ENCODE results near the gene FBXO4.

FBXO4 gene

GRCh38 chr5:41903892-41904799, 20.9 kb upstream of the FBXO4 start, which contains the start of gene RIMOC1:
RIMOC1 (plus strand) TSS chr5:41904344; CDS start chr5:41904368, 24 bp downstream.
- peak within 1 kb of the TSS; percentile 95 for H3K4me3 ChIP-seq (replicated peaks; ENCODE audit: insufficient read depth, low read length)
- no peaks in the 10 kb centered on the region for H3K27me3 ChIP-seq (ENCODE audit: insufficient read depth, poor library complexity, severe bottlenecking)
- DNase-seq (ENCODE audit: low read depth in 1 of 2, low spot score in 1 of 2): peak; percentile 98 to 99
- peak; percentile 74; the same call in 1 of the 2 replicates for TF ChIP-seq SPI1 (IDR thresholded peaks at IDR 0.05; ENCODE audit: borderline replicate concordance, low read depth)
- TF ChIP-seq POLR2AphosphoS5 (IDR thresholded peaks at IDR 0.05; ENCODE audit: low read depth): peak; percentile 78
- TF ChIP-seq, protein P1, sequence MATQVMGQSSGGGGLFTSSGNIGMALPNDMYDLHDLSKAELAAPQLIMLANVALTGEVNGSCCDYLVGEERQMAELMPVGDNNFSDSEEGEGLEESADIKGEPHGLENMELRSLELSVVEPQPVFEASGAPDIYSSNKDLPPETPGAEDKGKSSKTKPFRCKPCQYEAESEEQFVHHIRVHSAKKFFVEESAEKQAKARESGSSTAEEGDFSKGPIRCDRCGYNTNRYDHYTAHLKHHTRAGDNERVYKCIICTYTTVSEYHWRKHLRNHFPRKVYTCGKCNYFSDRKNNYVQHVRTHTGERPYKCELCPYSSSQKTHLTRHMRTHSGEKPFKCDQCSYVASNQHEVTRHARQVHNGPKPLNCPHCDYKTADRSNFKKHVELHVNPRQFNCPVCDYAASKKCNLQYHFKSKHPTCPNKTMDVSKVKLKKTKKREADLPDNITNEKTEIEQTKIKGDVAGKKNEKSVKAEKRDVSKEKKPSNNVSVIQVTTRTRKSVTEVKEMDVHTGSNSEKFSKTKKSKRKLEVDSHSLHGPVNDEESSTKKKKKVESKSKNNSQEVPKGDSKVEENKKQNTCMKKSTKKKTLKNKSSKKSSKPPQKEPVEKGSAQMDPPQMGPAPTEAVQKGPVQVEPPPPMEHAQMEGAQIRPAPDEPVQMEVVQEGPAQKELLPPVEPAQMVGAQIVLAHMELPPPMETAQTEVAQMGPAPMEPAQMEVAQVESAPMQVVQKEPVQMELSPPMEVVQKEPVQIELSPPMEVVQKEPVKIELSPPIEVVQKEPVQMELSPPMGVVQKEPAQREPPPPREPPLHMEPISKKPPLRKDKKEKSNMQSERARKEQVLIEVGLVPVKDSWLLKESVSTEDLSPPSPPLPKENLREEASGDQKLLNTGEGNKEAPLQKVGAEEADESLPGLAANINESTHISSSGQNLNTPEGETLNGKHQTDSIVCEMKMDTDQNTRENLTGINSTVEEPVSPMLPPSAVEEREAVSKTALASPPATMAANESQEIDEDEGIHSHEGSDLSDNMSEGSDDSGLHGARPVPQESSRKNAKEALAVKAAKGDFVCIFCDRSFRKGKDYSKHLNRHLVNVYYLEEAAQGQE (IDR thresholded peaks at IDR 0.05; ENCODE audit: insufficient replicate concordance, low read depth): peak; percentile 55
- TF ChIP-seq GABPA (IDR thresholded peaks at IDR 0.05; ENCODE audit: low read depth): peak; percentile 64; the same call in 1 of the 2 replicates
- TF ChIP-seq CTCF (IDR thresholded peaks at IDR 0.05; ENCODE audit: insufficient read depth, low read length): no peak
- H3K27ac ChIP-seq (replicated peaks): peak within 1 kb of the TSS; percentile 78

- no peak overlapping the region for H3K27ac ChIP-seq (replicated peaks)
- no peaks in the 10 kb centered on the region for H3K27me3 ChIP-seq (ENCODE audit: insufficient read depth, poor library complexity, severe bottlenecking)
- no peak for TF ChIP-seq CTCF (IDR thresholded peaks at IDR 0.05; ENCODE audit: insufficient read depth, low read length)
- TF ChIP-seq POLR2AphosphoS5 (IDR thresholded peaks at IDR 0.05; ENCODE audit: low read depth): no peak
- no peak for TF ChIP-seq SPI1 (IDR thresholded peaks at IDR 0.05; ENCODE audit: borderline replicate concordance, low read depth)
- TF ChIP-seq, protein P1 (IDR thresholded peaks at IDR 0.05; ENCODE audit: insufficient replicate concordance, low read depth): no peak
- TF ChIP-seq GABPA (IDR thresholded peaks at IDR 0.05; ENCODE audit: low read depth): no peak
- no peak overlapping the region for H3K4me3 ChIP-seq (replicated peaks; ENCODE audit: insufficient read depth, low read length)
- no peak for DNase-seq (ENCODE audit: low read depth in 1 of 2, low spot score in 1 of 2)
Measured at GRCh38 chr5:41906151-41906550, 18.9 kb upstream of the FBXO4 start.

- Histone ChIP-seq H3K4me3 (replicated peaks; ENCODE audit: insufficient read depth, low read length) (no peak overlapping the region), H3K27ac (replicated peaks) (no peak overlapping the region), H3K27me3 (ENCODE audit: insufficient read depth, poor library complexity, severe bottlenecking) (no peaks in the 10 kb centered on the region)
- TF ChIP-seq CTCF (IDR thresholded peaks at IDR 0.05; ENCODE audit: insufficient read depth, low read length): no peak
- TF ChIP-seq POLR2AphosphoS5 (IDR thresholded peaks at IDR 0.05; ENCODE audit: low read depth): no peak
- TF ChIP-seq, protein P1 (IDR thresholded peaks at IDR 0.05; ENCODE audit: insufficient replicate concordance, low read depth): no peak
- TF ChIP-seq SPI1 (IDR thresholded peaks at IDR 0.05; ENCODE audit: borderline replicate concordance, low read depth): no peak
- TF ChIP-seq GABPA (IDR thresholded peaks at IDR 0.05; ENCODE audit: low read depth): no peak
- DNase-seq (ENCODE audit: low read depth in 1 of 2, low spot score in 1 of 2): no peak
Measured at GRCh38 chr5:41908374-41909079, 16.6 kb upstream of the FBXO4 start.
